GM18870 (cell line): ENCODE data around the gene PRIMPOL.

Experiments used
- ATAC-seq: cut with Tn5 transposase; IDR thresholded peaks from one replicate; pipeline ENCODE4 v1.9.1; 2021; ENCODE audit warnings: moderate library complexity; ENCODE audit not compliant: unreplicated experiment

PRIMPOL gene

DNA sequence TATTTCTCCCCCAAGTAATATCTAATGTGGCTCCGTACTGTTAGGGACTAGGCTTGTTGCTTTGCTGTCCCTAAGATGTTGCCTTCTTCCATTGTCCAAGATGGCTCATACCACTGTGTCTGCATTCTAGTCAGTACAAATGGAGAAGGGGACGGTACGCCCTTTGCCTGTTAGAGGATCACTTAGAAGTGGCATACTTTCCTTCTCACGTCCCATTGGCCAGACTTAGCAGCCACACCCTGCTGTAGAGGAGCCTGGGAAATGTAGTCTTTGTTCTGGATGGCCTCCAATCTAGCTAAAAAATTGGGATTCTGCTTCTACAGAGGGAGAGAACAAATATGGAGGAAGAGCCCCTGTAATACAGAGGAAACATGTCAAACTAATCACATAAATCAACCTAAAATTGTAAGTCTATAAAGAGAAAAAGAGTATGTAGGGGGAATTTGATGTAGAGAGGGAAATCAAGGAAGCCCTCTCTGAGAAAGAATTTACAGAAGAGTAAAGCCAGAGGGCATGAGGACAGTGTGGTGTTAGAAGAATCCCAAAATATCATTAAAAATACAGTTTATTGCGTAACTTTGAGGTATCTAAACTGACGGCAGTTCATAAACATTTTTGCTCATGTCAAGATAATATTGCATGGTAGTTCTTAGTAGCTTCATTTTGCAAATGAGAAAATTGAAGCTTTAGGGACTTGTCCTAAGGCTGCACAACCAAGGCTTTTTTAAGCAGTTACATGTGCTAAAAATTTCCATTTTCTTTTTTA, 15.1 kb downstream of the PRIMPOL start:
- ATAC-seq: no peak

- ATAC-seq: no peak
These were observed 17.1 kb downstream of the PRIMPOL start for GRCh38 chr4:184666670-184667069.

GRCh38 chr4:184668096-184668495, 18.6 kb downstream of the PRIMPOL start:
- no peak for ATAC-seq

GRCh38 chr4:184668511-184669114, 19.1 kb downstream of the PRIMPOL start:
- no peak for ATAC-seq

- ATAC-seq: no peak
These were observed 19.7 kb downstream of the PRIMPOL start for GRCh38 chr4:184669251-184669650.

DNA sequence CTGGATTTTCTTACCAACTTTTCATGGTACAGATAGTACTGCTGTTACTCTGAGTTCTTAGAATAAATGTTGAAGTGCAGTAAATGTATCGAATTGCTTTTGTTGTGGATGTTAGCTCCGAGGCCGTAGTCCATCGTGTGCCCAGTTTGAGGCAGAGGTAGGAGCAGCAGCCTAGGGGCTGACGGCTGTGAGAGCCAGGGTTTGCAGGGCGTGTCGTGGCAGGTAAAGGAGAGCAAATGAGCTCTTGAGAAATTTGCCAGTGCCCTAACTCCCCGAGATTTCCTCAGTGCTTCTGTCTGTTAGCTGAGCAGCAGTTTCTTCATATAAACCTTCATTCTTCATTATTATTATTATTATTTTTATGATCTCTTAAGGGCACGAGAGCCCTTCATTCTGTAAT, 21.6 kb downstream of the PRIMPOL start:
- ATAC-seq: no peak

- no peak for ATAC-seq
These were observed 23.2 kb downstream of the PRIMPOL start for GRCh38 chr4:184672741-184673140.

- ATAC-seq: no peak
These were observed 24.5 kb downstream of the PRIMPOL start for GRCh38 chr4:184674011-184674410.

DNA sequence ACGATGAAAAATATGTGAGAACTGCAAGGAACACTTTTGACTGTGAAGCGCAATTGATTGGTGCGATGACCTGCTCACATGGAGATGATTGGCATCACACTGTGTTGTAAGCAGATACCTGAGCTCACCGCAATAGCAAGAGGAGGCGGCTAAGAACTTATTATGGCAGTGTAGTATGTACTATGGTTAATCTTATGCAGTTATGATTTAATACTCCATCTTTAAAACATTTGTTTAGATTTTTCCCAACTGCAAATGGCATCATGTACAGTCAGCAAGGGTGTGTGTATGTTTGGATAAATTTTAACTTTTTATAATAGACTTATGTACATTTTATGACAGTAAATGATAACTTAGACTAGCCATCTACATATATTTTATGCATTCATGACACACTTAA, 25.5 kb downstream of the PRIMPOL start:
- no peak for ATAC-seq

DNA sequence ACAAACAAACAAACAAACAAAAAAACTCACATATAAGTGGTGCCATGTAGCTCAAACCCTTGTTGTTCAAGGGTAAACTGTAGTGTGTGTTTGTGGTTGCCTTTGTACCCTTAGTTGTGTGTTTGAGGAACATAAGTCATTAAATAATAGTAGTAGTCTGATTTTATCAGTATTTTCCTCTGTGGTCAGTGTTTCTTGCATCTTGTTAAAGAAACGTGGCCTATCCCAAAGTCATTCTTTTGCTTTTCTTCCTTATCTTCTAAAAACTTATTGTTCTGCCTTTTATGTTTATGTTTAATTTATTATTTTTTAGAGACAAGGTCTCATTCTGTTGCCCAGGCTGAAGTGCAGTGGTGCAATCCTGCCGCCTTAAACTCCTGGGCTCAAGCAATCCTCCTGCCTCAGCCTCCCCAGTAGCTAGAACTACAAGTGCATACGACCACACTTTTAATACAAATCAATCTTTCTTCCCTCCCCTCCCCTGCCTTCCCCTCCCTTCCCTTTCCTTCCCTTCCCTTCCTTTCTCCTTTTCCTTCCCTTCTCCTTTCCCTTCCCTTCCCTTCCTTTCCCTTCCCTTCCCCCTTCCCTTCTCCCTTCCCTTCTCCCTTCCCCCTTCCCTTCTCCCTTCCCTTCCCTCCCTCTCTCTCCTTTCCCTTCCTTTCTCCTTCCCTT, 26.4 kb downstream of the PRIMPOL start:
- ATAC-seq: no peak

- no peak for ATAC-seq
These were observed 31.2 kb downstream of the PRIMPOL start for GRCh38 chr4:184680698-184681097.

DNA sequence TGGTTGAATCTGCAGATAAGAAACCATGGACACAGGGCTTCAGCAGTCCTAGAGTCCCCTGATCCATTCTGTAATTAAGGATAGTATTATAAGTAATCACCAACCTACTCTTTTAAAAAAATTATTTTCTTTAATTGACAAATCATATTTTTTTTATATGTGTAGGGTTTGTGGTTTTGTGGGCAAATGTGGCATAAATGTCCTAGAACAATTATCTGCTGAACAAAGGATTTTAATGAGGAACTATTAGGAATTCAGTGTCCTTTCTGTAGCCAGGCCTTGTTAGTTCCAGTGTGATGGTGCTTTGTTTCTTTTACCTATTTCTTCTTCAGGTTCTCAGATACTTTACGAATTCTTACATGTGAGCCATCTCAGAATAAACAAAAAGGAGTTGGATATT, 32.4 kb downstream of the PRIMPOL start:
- ATAC-seq: no peak

DNA sequence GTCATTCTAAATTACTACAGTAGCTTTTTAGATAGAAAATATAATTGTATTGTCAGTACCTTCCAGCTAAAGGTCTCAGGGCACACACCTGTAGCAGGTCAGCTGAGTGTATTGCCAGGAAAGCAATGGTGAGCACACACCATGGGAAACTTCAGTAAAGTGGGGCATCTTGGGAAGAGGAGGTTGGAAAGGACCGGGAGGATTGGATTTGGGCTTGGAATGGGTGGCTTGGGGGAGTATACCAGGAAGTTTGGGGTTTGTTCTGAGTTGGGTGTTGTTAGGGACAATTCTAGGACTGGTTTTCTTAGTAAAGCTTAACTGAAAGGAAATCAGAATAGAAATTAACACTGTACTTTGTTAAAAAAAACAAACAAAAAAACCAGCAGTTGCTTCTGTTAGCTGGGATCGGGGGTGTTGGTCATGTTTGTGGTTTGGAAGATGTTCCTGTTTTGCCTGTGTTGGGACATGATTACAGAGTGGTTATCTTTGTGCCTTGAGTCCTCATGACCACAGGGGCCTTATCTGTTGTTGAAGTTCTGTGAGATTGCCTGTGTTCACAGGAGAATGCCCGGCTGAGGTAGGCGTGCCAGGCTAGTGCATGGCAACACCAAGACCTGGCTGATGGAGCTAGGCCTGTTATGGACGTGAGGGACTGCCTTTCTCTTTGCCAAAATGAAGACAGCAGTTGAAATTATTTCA, 35.1 kb downstream of the PRIMPOL start:
- ATAC-seq: no peak

- no peak for ATAC-seq
These were observed 38.5 kb downstream of the PRIMPOL start for GRCh38 chr4:184688005-184688404.

- ATAC-seq: no peak
These were observed 38.9 kb downstream of the PRIMPOL start for GRCh38 chr4:184688447-184688846.

DNA sequence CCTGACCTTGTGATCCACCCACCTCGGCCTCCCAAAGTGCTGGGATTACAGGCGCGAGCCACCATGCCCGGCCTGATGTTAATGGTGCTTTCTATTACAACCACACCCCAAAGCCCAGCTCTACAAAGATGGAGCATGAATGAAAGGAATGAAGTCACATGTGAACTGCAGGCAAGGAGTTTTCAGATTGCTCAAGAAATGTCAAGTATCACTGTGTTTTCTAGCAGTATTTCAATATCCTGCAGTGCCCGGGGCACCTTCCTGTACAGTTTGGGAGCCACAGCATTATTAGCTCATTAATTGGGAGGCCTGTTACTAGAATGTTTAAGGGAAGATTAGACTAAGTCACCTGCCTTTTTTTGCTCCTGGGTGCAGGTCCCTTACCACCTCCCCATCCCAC, 40.1 kb downstream of the PRIMPOL start:
- no peak for ATAC-seq

GRCh38 chr4:184693056-184693455, 43.5 kb downstream of the PRIMPOL start:
- no peak for ATAC-seq

DNA sequence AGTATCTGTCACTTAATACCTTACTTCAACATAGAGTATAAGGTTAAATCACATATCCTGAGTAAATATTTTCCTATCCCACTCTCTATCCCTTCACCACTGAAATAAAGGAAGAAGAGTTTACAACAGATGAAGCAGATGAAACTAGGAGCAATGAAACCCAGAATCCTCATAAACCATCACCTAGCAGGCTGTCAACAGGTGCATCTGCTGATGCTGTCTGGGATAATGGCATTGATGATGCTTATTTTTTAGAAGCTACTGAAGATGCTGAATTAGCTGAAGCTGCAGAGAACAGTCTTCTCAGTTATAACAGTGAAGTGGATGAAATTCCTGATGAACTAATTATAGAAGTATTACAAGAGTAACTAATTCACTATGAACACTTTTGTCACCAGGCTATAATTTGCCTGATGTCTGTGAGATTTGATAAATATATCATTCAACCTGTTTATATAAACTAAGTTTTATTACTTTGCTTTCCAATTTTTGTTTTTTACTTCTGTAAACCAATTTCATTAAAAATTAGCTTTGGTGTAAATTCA, 44.9 kb downstream of the PRIMPOL start:
- ATAC-seq: no peak

GRCh38 chr4:184695178-184695896, 45.8 kb downstream of the PRIMPOL start:
- ATAC-seq: no peak

DNA sequence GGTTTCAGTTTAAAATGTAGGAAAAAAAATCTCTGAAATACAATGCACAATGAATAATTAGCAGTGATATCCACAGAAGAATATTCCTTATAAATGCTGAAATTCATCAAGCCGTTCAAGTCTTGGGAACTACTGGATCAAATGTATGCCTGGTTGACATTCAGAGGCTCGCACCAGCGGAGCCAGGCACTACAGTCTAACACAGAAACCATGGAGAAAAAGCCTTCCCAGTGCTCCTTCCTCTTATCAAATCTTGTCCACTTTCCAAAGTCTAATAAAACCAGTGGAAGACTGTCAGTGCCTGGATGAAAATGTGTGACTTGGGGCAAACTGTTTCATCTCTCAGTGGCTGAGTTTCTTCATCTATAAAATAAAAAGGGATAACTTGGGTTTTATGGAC, 48.4 kb downstream of the PRIMPOL start:
- ATAC-seq: no peak

GRCh38 chr4:184699941-184700340, 50.4 kb downstream of the PRIMPOL start:
- no peak for ATAC-seq
